ENCODE measurements around the gene TMEM116.

DNA sequence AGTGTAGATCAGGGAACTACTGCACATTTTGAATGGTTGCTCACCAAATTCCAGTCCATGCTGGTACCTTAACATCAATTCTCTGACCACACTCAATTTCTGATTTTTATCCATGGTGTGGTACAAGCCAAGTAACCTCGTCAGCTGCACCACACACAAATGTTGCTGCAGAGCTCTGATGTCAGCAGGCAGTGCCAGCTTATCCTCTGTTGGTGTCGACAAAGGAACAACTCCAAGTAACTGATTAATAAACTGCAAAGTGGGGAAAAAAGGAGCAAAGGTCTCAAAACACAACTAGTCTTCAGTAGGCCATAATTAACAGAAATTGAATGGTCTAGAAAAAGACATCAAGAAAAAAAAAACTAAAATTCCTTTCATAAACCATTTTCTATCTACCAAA, 48.2 kb upstream of the TMEM116 start:
- no peak for TF ChIP-seq CBX3 (IDR thresholded peaks at IDR 0.05; ENCODE audit: borderline replicate concordance, low read depth)
- no peak for TF ChIP-seq RELA (IDR thresholded peaks at IDR 0.05; ENCODE audit: borderline replicate concordance, partially characterized antibody)
- no peak for TF ChIP-seq POLR2A (IDR thresholded peaks at IDR 0.05; ENCODE audit: low read depth, low read length)
- TF ChIP-seq E2F4 (IDR thresholded peaks at IDR 0.05; ENCODE audit: low read depth, low read length): no peak

All from GM12878 (cell line).